Stimulated activated CD4-positive, alpha-beta T cell treated with anti-CD3 and anti-CD28 coated beads, TNF-alpha, amount 100 ng/mL, for 24 hours (primary cell): ENCODE results near the gene MSI2.

ENCODE experiments used
- DNase-seq, 3 experiments: peaks; one replicate each; pipeline ENCODE4 v3.0.0-alpha.2; 2020; ENCODE audit warnings: low read depth in 3 of 3

MSI2 gene

GRCh38 chr17:57457188-57457587 lies 200.9 kb downstream of the MSI2 start:
- DNase-seq = no peak

DNA sequence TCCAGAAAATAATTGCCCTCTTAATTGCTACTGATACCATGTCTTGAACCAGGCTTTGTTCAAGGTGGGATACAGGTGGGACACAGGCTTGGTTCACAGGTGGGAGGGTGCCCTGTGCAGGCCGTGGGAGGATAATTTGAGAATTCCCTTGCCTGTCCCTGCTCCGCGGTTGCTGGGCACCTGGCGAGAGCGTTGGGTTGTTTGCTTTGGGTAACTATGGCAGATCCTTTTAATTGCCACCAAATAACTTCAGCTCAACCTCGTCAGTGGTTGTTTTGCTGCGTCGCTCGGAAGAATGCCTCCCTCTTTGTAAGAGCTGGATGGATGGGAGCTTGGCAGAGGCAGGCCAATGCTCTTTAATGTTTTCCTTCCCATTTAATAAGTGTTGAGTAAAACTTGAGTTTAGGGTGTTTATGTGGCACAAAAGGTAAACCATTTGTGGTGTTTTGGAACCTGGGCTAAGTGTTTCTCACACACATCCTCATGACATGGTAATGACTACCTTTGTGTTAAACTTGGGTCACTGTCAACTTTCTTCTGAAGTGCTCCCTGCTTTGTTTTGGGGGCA lies 202.5 kb downstream of the MSI2 start:
- DNase-seq = no peak

- peak in 1 of 3 experiments; percentile 34 for DNase-seq
Measured at GRCh38 chr17:57459286-57459915, 203.1 kb downstream of the MSI2 start.

DNA sequence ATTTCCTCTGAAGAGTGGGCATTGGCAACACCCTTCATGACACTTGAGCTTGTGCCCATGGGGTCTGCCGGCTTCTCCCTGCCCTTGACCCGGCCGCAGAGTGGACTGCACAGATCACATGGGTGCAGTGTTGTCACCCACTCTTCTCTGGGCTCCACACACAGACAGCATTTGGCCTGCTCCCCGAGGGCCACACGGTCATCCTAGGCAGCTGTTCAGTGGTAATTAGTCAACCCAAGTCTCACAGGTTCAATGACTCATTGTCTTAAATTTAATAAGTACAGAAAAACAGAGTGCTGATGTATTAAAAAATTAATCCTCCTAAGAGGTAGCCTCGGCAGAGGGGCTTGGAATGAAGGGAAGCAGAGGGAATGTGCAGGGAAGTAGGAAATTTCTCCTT lies 204.8 kb downstream of the MSI2 start:
- DNase-seq = peak in 1 of 3 experiments; percentile 37

DNA sequence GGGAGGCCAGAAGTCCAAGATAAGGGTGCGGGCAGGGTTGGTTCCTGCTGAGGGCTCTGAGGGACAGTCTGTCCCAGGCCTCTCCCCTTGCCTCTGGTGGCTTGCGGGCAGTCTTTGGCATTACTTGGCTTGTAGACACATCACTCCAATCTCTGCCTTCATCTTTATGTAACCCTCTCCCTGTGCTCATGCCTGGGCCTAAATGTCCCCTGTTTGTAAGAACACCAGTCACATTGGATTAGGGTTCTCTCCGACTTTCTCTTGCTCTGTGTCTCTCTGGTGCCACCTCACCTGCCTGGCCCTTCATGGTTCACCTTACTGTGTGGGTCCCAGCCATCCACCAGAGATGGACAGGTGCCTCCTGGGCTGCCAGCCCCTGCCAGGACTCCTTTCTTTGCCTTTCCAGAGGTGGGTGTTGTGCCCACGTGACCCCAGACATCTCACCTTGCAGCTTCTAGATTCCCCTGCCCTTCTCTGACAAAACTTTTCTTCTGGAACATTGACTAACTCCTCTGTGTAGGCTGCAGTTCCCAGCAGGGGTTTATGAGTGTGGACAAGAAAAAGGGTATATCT lies 205.8 kb downstream of the MSI2 start:
- DNase-seq = no peak

GRCh38 chr17:57463103-57463885 lies 207.0 kb downstream of the MSI2 start:
- DNase-seq = peak; percentile 58 to 89 (median 73)

GRCh38 chr17:57464191-57464864 lies 208.0 kb downstream of the MSI2 start:
- no peak for DNase-seq

DNA sequence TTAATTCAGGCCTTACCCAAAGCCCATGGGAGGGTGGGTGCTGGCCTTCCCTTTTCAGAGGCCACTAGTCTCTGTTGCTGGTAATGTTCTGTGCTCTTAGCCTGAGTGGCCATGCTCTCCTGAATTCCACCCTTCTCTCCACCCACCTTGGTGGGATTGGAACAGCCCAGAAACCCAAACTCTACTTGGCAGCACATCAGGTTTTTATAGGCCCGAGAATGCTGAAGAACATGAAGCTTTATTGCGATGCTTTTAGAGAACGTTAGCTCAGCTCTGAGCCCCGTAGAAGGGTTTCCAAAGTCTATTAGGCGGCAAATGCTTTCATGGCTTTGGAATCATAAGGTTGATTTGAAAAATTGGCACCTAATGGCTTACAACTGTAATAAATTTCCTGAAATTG lies 209.3 kb downstream of the MSI2 start:
- DNase-seq = no peak

- DNase-seq = no peak
Measured at GRCh38 chr17:57466017-57466471, 209.7 kb downstream of the MSI2 start.

GRCh38 chr17:57466521-57466920 lies 210.2 kb downstream of the MSI2 start:
- DNase-seq = no peak

DNA sequence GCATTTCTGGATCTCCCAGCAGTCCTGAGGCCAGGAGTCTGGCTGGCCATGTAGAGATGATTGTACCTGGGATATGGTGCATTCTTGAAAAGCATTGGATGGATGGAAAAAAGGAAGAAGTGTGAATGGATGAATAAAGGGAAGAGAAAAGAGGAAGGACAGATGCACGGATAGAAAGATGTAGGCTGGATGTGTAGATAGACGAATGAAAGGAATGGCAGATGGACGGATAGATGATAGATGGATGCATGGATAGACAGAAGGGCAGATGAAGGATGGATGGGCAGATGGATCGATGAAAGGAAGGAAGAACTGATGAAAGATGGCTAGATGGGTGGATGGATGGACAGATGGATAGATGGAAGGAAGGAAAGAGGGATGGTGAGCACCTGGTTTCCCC lies 210.9 kb downstream of the MSI2 start:
- DNase-seq = no peak

DNA sequence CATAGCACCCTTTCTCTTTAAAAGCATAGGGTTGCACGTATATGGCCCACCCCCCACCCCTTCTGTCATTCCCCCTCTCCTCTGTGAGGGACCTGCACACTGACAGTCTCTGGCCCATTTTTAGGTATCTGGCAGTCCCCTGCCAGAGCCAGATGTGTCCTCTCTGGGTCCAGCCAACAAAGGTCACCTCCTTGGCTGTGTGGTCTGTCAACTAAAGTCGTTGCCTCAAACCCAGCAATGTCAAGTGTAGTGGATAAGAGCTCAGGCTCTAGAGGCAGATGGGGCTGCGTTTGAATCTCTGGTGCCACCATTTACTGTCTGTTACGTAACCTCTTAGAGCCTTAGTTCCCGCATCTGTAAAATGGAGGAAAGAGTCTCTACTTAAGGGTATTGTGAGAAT lies 211.5 kb downstream of the MSI2 start:
- no peak for DNase-seq

DNA sequence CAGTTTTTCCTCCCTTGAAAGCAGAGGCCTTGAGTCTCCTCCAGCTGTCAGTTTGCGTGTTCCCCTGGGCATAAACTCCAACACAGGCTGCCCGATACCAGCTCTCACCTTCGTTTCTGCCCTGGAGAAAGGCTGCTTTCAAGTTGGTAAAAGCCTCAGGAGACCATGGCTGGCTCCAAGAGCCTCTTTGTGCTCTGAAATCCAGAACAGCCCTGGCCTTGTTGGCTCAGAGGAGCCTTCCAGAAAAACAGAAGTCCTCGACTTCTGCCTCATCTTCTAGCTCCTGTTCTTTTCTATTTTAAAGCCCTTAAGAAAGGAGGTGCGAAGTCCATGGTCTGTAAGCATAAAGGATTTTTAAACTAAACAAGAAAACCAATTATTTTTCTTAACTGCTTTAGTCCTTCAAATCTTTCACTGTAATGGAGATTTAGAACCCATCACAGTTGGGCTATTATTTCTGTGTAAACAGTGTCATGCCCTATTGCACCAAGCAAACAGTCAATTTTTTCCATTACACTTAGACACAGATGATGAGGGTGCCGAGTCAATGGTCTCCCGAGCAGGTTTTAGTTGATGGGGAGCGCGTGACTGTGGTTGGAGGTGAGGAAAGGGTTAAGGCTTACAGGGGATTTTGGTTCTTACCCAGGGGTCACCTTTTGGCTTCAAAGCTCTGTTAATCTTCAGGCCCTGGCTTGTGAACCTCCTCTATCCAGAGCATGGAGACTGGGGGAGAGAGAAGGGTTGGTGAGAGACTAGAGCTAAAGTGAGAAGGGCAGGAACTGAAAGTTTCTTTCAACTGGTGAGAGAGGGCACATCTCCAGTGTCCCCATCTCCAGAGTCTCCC lies 212.8 kb downstream of the MSI2 start:
- no peak for DNase-seq

DNA sequence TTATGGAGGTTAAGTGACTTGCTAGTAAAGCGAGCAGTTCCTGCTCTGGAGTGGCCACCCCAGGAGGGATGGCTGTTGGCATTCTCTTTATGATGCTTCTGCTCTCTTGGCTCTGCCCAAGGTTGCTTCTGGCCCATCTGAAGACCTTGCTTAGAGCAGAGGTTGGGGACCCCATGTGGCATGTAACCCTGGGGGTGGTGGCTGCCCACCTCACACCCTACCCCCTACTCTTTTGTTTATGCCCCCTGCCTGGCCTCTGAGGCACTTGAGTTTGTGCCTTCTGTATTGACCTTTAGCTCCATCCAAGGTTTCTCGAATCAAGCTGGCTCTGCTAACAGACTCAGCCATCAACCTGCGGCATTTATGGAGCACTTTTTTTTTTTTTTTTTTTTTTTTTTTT lies 214.6 kb downstream of the MSI2 start:
- no peak for DNase-seq

- no peak for DNase-seq
Measured at GRCh38 chr17:57471868-57472368, 215.6 kb downstream of the MSI2 start.

- no peak for DNase-seq
Measured at GRCh38 chr17:57475796-57476195, 219.5 kb downstream of the MSI2 start.

DNA sequence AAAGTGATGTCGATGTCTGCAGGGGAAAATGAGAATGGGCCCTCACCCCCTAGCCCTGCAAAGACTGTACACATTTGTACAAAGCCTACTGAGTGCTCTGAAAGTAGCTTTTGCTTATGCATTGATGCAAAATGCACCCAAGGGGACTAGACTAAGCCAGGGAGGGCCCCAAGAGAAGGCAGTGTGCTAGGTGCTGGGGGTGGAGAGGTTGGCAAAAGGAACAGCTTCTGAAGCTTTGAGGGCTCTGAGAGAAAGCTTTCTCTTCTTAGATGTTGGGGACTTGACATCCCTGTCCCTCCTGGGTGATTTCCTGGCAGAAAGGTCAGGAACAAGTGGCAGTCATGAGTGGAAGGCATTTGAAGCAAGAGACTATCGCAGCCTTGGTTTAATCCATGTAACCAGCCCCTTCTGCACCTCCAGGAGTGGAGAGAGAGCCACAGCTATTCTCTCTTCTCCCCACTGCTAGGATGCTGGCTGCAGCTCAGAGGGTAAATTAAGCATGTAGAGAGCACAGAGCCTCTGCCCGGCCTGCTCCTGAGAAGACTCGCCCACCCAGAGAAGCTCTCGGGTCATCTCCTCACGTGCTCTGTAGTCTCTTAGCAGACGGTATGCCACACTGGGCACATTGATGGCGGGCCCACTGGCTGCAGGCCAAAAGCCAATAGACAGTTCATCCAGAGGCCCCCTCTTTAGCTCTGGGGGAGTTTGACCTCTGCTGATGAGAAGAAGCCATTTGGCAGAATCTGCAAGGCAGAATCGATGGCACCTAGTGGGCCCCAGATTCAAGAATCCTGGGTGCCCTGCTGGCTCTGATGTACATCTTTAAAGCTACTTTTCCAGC lies 221.4 kb downstream of the MSI2 start:
- DNase-seq = no peak

DNA sequence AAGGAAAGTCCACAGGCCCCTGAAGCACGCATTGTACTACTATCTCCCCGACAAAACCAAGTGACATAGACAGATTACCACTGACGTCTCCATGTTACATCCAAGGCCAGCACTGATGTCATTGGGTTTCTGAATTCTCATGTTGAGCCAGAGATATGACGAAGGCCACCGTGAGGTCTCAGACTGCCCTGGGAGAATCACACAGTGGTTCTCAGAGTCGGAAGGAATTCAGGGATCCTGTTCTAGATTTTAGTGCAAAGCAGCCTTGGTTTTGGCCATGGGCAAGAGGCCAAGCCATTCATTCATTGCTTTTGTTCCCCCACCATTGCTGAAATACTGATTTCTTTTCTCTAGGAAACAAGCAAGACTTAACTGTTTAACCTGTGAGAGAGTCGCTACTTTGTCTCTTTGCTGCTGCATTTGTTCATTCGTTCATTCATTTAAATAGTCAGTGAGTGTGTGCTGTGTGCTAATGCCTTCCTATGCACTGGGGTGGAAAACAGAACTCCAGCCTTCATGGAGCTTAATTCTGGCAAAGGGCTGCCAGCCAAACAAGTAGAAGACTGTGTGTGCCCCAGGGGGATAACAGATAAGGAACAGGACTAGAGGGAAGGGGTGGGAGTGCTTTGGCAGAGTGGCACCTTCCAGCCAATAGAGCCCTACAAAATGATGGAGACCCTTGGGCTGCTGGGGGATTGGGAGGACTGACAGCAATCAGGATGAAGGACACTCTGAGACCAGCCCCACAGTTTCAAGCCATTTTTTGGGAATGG lies 222.3 kb downstream of the MSI2 start:
- DNase-seq = no peak
